Esophagus squamous epithelium (tissue), 5 donors: Measurements from ENCODE around the gene IL17RA. TPM values are rescaled to one million over a fixed set of nuclear protein-coding genes. Genes with fewer than 3 reads are reported as not detected.
"Not testable (repeated sequence)": the region's sequence is repeated elsewhere in the genome, so short reads cannot be mapped to it uniquely, and the experiment has no call there.

ENCODE experiments used
- DNase-seq: peaks from one replicate; lab custom pipeline; 2025; lab: John Stamatoyannopoulos, UW
- H3K27ac ChIP-seq, 4 donors: fragments of 200-600 bp; sonication (generic); one replicate each; pipeline ENCODE4 v1.5.1; 2016 to 2019; ENCODE audit warnings: mild to moderate bottlenecking in 1 of 4
- H3K27me3 ChIP-seq, 4 donors: fragments of 200-600 bp; sonication (generic); 1 replicate in 3 of 4; 2 replicates in 1 of 4; pipeline versions ENCODE4 v1.5.1 to v1.6.0; 2017 to 2021; ENCODE audit warnings: antibody characterized with exemption in 1 of 4
- H3K36me3 ChIP-seq, 3 donors: fragments of 200-600 bp; sonication (generic); one replicate each; pipeline ENCODE4 v1.5.1; 2016 to 2019
- H3K4me1 ChIP-seq, 3 donors: fragments of 200-600 bp; sonication (generic); one replicate each; pipeline ENCODE4 v1.5.1; 2017 to 2019
- H3K4me3 ChIP-seq, 4 donors: fragments of 200-600 bp; sonication (generic); 1 replicate in 3 of 4; 2 replicates in 1 of 4; pipeline ENCODE4 v1.5.1; 2016 to 2019; ENCODE audit warnings: mild to moderate bottlenecking in 2 of 4, moderate library complexity in 1 of 4
- H3K9me3 ChIP-seq, 3 donors: fragments of 200-600 bp; sonication (generic); one replicate each; pipeline ENCODE4 v1.5.1; 2016 to 2019
- POLR2A ChIP-seq, 4 donors: fragments of 450-650 bp; IDR thresholded peaks; one replicate each; pipeline ENCODE4 v1.6.1; 2017; ENCODE audit warnings: antibody characterized with exemption in 4 of 4, mild to moderate bottlenecking in 4 of 4, moderate library complexity in 3 of 4
- WGBS, 2 donors: methylation state at CpG; one replicate each; pipeline ENCODE4 v1.1.5; 2018; 5-methylcytosine and 5-hydroxymethylcytosine counted together
- intact Hi-C: fragments of 100-400 bp; cut with DNase I; formaldehyde crosslinking; loops from one replicate; pipeline ENCODE4 v1.15.0; 2022
- total RNA-seq, 4 donors: library from RNA; depleted of rRNA; stranded (reverse); fragments of >200 nt; gene quantifications; one replicate each; pipeline ENCODE4 v1.1.0, GENCODE V29; 2016
- TF ChIP-seq, protein P1 (sequence below), 6 experiments: fragments of 450-650 bp in 4 of 6; fragments of 200-600 bp in 2 of 6; sonication (generic) in 2 of 6; IDR thresholded peaks; one replicate each; pipeline ENCODE4 v1.5.1; 2016 to 2019; ENCODE audit warnings: antibody characterized with exemption in 6 of 6, mild to moderate bottlenecking in 4 of 6, moderate library complexity in 4 of 6
- donor health status: DM: yes; HTN: yes; CAD: no.

The IL17RA gene, protein sequence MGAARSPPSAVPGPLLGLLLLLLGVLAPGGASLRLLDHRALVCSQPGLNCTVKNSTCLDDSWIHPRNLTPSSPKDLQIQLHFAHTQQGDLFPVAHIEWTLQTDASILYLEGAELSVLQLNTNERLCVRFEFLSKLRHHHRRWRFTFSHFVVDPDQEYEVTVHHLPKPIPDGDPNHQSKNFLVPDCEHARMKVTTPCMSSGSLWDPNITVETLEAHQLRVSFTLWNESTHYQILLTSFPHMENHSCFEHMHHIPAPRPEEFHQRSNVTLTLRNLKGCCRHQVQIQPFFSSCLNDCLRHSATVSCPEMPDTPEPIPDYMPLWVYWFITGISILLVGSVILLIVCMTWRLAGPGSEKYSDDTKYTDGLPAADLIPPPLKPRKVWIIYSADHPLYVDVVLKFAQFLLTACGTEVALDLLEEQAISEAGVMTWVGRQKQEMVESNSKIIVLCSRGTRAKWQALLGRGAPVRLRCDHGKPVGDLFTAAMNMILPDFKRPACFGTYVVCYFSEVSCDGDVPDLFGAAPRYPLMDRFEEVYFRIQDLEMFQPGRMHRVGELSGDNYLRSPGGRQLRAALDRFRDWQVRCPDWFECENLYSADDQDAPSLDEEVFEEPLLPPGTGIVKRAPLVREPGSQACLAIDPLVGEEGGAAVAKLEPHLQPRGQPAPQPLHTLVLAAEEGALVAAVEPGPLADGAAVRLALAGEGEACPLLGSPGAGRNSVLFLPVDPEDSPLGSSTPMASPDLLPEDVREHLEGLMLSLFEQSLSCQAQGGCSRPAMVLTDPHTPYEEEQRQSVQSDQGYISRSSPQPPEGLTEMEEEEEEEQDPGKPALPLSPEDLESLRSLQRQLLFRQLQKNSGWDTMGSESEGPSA
- 10 to 100 TPM in 1 of 4 donors, 1 to 10 TPM in 3; 8.6 to 14.7 (median 9.1) TPM for total RNA-seq

DNA sequence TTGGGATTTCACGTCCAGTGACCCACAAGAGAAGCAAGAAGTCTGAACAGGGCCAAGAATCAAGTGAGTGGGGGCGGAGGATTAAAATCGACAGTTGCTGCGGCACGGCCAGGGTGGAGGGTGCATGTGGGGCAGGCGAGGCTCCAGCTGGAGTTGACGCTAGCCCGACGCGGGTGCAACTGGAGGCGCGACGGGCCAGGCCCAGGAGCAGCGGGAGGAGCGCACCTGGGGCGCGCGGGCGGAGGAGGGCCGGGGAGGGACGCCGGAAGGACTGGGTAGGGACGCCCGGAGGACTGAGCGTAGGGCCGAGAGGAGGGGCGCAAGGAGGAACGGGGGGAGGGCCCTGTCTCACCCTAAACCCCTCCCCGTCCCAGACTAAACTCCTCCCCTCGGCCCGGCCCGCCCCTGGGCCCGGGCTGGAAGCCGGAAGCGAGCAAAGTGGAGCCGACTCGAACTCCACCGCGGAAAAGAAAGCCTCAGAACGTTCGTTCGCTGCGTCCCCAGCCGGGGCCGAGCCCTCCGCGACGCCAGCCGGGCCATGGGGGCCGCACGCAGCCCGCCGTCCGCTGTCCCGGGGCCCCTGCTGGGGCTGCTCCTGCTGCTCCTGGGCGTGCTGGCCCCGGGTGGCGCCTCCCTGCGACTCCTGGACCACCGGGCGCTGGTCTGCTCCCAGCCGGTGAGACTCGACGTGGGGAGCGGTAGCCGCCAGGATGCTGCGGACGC is at the start of gene IL17RA:
TSS of gene IL17RA (plus strand) at position 447 of the 723 bp plus-strand sequence. CDS start at position 539, 92 bp downstream.
- H3K36me3 ChIP-seq = peaks cover 0 to 5% (median 0%) of the 10 kb centered on the region in 3 donors
- peak within 1 kb of the TSS; percentile 75 to 99 (median 95) for H3K4me3 ChIP-seq
- no peaks in the 10 kb centered on the region for H3K27me3 ChIP-seq
- H3K4me1 ChIP-seq = peaks cover 0 to 36% (median 22%) of the 10 kb centered on the region in 3 donors
- TF ChIP-seq, protein P1, sequence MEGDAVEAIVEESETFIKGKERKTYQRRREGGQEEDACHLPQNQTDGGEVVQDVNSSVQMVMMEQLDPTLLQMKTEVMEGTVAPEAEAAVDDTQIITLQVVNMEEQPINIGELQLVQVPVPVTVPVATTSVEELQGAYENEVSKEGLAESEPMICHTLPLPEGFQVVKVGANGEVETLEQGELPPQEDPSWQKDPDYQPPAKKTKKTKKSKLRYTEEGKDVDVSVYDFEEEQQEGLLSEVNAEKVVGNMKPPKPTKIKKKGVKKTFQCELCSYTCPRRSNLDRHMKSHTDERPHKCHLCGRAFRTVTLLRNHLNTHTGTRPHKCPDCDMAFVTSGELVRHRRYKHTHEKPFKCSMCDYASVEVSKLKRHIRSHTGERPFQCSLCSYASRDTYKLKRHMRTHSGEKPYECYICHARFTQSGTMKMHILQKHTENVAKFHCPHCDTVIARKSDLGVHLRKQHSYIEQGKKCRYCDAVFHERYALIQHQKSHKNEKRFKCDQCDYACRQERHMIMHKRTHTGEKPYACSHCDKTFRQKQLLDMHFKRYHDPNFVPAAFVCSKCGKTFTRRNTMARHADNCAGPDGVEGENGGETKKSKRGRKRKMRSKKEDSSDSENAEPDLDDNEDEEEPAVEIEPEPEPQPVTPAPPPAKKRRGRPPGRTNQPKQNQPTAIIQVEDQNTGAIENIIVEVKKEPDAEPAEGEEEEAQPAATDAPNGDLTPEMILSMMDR (IDR thresholded peaks at IDR 0.05) = no peak
- peak in 2 of 4 donors; percentile 76 to 89 for TF ChIP-seq POLR2A (IDR thresholded peaks at IDR 0.05)
- 0 to 1% methylated on average over 24 to 25 of the region's 68 CpGs for WGBS, 2 donors
- DNase-seq = peak; percentile 58
- no peaks in the 10 kb centered on the region for H3K9me3 ChIP-seq
- intact Hi-C loops = loop anchor here (10.0 kb wide), 1 partner anchor 80 kb away; no protein-coding TSS in a partner anchor
- H3K27ac ChIP-seq = peak within 1 kb of the TSS; percentile 83 to 97 (median 96)

DNA sequence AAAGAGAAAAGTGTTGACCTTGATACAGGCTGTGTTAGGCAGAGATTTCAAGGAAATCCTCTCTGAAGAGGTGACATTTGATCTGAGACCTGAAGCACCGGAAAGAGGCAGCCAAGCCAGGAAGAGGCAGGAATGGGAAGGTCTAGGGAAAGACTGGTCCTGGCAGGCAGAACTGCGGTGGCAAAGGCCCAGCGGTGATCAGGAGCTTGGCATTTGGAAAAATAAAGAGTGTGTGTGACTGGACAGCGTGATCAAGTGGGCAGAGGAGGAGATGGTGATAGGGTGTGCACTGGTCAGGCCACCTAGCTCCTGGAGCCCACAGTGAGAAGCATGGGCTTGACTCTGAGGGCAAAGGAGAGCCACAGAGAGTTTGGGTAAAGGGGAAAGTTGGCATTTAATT is 49.6 kb upstream of the IL17RA start:
- H3K27me3 ChIP-seq = peaks cover 0 to 34% (median 0%) of the 10 kb centered on the region in 4 donors
- intact Hi-C loops = no loop called here
- no peak overlapping the region for H3K4me3 ChIP-seq
- H3K36me3 ChIP-seq = no peaks in the 10 kb centered on the region
- H3K4me1 ChIP-seq = peaks cover 3 to 22% (median 3%) of the 10 kb centered on the region in 3 donors
- no peaks in the 10 kb centered on the region for H3K9me3 ChIP-seq
- WGBS, 2 donors = 32 to 34% methylated on average over 4 of the region's 4 CpGs
- DNase-seq = no peak
- no peak for TF ChIP-seq POLR2A (IDR thresholded peaks at IDR 0.05)
- TF ChIP-seq, protein P1 (IDR thresholded peaks at IDR 0.05) = no peak
- H3K27ac ChIP-seq = no peak overlapping the region

DNA sequence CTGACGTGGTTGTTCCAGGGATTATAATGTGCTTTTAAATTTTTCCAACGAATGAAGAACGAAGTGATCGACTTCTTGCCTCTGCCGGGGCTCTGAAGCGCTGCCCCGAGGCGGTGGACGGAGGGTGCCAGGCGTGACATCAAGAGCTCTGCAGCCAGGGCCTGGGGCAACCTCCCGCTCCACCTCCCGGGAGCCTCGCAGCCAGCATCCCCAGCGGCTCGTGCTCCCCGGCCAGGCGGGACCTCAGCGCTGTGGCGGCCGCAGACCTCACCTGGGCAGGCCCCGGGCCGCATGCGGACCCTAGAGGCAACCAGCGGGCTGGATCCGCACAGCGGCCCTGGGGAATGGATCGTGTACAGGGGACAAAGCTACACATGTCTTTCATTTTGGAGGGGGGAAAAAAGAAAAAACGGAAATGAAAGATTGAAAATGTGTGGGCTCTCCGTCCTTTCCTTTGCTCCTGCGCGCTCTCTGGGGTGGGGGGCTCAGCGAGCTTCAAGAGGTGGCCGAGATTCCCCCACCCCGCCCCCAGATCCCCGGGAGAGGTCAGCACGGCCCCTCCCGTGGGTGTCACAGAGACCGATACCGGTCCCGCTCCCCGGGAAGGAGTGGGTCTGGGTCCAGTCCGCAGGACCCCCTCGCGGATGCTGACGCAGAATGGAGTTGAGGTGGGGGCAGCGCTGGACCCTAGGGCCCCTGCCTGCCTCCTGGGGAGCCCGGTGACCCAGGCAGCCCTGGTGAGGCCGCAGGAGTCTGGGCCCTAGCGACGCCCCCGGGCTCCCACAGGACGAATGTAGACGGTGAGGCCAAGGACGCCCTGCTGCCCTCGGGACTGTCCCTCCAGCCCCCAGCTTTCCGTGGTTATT is 48.6 kb upstream of the IL17RA start:
- Histone ChIP-seq H3K4me1 (peaks cover 3 to 22% (median 3%) of the 10 kb centered on the region in 3 donors), H3K27me3 (peaks cover 0 to 34% (median 0%) of the 10 kb centered on the region in 4 donors), H3K27ac (peak overlapping the region; percentile 16 to 63 (median 48)), H3K4me3 (peak overlapping the region; percentile 28 to 64 (median 50))
- H3K9me3 ChIP-seq, intact Hi-C loops, DNase-seq, H3K36me3 ChIP-seq: not testable (repeated sequence)
- WGBS, 2 donors = 8 to 10% methylated on average over 11 to 21 of the region's 56 CpGs

DNA sequence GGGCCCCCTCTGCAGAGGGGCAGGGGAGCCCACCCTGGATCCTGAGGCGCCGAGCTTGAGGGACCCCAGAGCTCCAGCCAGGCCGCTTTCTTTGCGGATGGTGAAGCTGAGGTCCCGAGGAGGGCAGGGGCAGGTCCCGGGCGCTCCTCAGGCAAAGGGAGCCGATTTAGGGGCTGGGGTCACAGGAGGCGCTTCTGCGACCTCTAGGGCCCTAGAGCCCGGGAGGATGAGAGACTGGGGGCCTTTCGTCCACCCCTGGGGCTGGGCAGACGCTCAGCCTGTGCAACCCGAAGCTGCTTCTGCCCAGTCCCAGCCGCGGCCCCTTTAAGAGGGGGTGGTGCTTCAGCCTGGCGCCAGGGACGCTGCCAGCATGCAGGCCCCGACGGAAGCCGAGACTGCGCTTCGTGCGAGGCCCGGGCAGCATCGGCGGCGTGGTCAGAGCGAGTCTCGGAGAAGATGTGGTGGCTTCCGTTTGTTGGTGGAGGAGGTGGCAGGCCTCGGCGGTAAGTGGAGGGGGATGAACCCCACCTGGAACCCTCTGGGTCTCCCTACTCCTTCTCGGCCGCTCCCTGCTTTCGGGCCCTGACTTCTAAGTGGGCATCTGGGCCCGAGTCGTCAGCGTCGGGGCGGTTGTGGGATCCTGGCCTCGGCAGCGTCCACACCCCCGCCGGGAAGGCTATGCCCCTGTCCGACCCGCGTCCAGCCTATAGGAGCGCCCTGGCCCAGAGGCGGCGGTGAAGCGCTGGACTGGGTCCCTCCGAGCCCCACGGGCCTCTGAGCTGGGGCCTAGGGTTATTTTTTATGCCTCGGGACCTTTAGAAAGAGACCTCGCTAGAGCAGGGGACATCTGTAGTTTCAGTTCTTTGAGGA is 47.7 kb upstream of the IL17RA start:
- Histone ChIP-seq H3K4me1 (peaks cover 3 to 22% (median 3%) of the 10 kb centered on the region in 3 donors), H3K27ac (peak overlapping the region; percentile 52 to 78 (median 63)), H3K27me3 (peaks cover 0 to 34% (median 0%) of the 10 kb centered on the region in 4 donors), H3K4me3 (peak overlapping the region; percentile 28 to 64 (median 50))
- intact Hi-C loops, H3K9me3 ChIP-seq, DNase-seq, H3K36me3 ChIP-seq: not testable (repeated sequence)
- 43 to 80% methylated on average over 1 to 8 of the region's 56 CpGs for WGBS, 2 donors

DNA sequence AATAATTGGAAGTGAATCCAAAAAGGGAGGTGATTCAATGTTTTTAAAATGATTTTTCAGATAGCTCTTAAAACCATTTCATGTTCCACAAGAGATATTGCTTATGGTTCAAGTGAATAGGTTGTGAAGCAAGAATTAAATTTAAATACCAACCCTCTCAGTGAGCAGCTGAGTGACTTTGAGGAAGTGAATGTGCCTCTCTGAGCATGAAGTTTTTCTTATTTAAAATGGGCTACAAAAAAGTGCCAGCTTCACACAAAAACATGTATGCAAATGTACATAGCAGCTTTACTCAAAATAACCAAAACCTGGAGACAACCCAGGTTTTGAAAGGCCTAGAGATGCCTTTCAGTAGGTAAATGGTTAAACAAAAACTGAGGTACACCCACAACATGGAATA is 41.3 kb upstream of the IL17RA start:
- Histone ChIP-seq H3K4me3 (no peak overlapping the region), H3K36me3 (peaks cover 0 to 8% (median 0%) of the 10 kb centered on the region in 3 donors), H3K27me3 (peaks cover 0 to 11% (median 0%) of the 10 kb centered on the region in 4 donors), H3K9me3 (no peaks in the 10 kb centered on the region), H3K4me1 (peaks cover 0 to 5% (median 0%) of the 10 kb centered on the region in 3 donors), H3K27ac (no peak overlapping the region)
- TF ChIP-seq POLR2A (IDR thresholded peaks at IDR 0.05) = no peak
- TF ChIP-seq, protein P1 (IDR thresholded peaks at IDR 0.05) = no peak
- no peak for DNase-seq
- intact Hi-C loops = no loop called here
